Ishikawa (cell line): ENCODE data around the gene SEPTIN10.

Experiments
- CEBPB ChIP-seq: IDR thresholded peaks from 2 replicates; pipeline ENCODE4 v1.6.1; 2012
- CREB1 ChIP-seq: IDR thresholded peaks from 2 replicates; pipeline ENCODE4 v1.6.1; 2012; ENCODE audit warnings: low read depth
- EGR1 ChIP-seq: IDR thresholded peaks from 2 replicates; pipeline ENCODE4 v1.6.1; 2012
- EP300 ChIP-seq: IDR thresholded peaks from 2 replicates; pipeline ENCODE4 v1.6.1; 2012; ENCODE audit warnings: borderline replicate concordance
- FOXM1 ChIP-seq: IDR thresholded peaks from 2 replicates; pipeline ENCODE4 v1.6.1; 2012; ENCODE audit warnings: low read depth, borderline replicate concordance
- RAD21 ChIP-seq: IDR thresholded peaks from 2 replicates; pipeline ENCODE4 v1.6.1; 2012; ENCODE audit warnings: low read depth
- TAF1 ChIP-seq: IDR thresholded peaks from 2 replicates; pipeline ENCODE4 v1.6.1; 2012; ENCODE audit warnings: low read depth, mild to moderate bottlenecking
- TCF12 ChIP-seq: IDR thresholded peaks from 2 replicates; pipeline ENCODE4 v1.6.1; 2012; ENCODE audit warnings: low read depth
- TEAD4 ChIP-seq: IDR thresholded peaks from 2 replicates; pipeline ENCODE4 v1.6.1; 2012
- YY1 ChIP-seq: IDR thresholded peaks from 2 replicates; pipeline ENCODE4 v1.6.1; 2012; ENCODE audit warnings: low read depth
- ZBTB7A ChIP-seq: IDR thresholded peaks from 2 replicates; pipeline ENCODE4 v1.6.1; 2012; ENCODE audit warnings: low read depth
- TF ChIP-seq, protein P1 (sequence below): IDR thresholded peaks from 2 replicates; pipeline ENCODE4 v1.6.1; 2012; ENCODE audit warnings: low read depth, mild to moderate bottlenecking
- TF ChIP-seq, protein P2 (sequence below): IDR thresholded peaks from 2 replicates; pipeline ENCODE4 v1.6.1; 2012

DNA sequence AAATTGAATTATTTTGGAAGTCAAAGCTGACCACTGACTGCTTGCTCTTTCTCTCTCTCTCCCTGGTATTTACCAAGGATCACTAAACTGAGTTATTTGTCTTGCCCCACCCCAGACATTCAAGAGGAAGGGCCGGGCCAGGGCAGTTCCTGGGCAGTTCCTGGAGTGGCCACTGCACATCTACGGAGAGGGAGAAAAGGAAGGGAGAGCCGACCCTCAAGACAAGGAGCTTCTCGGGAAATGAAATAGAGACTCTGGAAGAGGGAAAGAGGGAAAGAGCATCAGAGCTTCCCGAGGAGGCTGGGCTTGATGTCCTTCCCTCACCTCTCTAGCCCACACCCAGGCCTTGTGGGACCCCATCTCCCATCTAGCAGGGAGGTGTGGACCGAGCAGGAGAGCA lies 83.1 kb downstream of the SEPTIN10 start:
- TF ChIP-seq, protein P1, sequence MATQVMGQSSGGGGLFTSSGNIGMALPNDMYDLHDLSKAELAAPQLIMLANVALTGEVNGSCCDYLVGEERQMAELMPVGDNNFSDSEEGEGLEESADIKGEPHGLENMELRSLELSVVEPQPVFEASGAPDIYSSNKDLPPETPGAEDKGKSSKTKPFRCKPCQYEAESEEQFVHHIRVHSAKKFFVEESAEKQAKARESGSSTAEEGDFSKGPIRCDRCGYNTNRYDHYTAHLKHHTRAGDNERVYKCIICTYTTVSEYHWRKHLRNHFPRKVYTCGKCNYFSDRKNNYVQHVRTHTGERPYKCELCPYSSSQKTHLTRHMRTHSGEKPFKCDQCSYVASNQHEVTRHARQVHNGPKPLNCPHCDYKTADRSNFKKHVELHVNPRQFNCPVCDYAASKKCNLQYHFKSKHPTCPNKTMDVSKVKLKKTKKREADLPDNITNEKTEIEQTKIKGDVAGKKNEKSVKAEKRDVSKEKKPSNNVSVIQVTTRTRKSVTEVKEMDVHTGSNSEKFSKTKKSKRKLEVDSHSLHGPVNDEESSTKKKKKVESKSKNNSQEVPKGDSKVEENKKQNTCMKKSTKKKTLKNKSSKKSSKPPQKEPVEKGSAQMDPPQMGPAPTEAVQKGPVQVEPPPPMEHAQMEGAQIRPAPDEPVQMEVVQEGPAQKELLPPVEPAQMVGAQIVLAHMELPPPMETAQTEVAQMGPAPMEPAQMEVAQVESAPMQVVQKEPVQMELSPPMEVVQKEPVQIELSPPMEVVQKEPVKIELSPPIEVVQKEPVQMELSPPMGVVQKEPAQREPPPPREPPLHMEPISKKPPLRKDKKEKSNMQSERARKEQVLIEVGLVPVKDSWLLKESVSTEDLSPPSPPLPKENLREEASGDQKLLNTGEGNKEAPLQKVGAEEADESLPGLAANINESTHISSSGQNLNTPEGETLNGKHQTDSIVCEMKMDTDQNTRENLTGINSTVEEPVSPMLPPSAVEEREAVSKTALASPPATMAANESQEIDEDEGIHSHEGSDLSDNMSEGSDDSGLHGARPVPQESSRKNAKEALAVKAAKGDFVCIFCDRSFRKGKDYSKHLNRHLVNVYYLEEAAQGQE, result no peak
- TF ChIP-seq TAF1 (no peak), CREB1 (no peak), EP300 (no peak), FOXM1 (no peak), CEBPB (no peak), ZBTB7A (no peak), EGR1 (no peak), RAD21 (no peak), TCF12 (no peak), YY1 (no peak), TEAD4 (no peak)
- TF ChIP-seq, protein P2, sequence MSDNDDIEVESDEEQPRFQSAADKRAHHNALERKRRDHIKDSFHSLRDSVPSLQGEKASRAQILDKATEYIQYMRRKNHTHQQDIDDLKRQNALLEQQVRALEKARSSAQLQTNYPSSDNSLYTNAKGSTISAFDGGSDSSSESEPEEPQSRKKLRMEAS, result no peak
